CD4-positive, CD25-positive, alpha-beta regulatory T cell (primary cell): ENCODE data around the gene TRAPPC12. TPM values are rescaled to one million over a fixed set of nuclear protein-coding genes. Genes with fewer than 3 reads are reported as not detected.

ENCODE experiments used
- ATAC-seq, 2 donors: fragments of 150-1000 bp; cut with Tn5 transposase; one replicate each; pipeline ENCODE4 v1.10.0; 2021; ENCODE audit warnings: low read depth in 2 of 2, moderate number of reproducible peaks in 2 of 2, moderate library complexity in 1 of 2
- DNase-seq, 3 donors: peaks; one replicate each; pipeline versions ENCODE4 v3.0.0 to v3.0.0-alpha.2; 2012 to 2022; ENCODE audit warnings: mixed read lengths in 1 of 3
- H3K27ac ChIP-seq: one replicate; pipeline ENCODE4 v1.7.0; 2013; ENCODE audit warnings: mild to moderate bottlenecking, low read length; ENCODE audit not compliant: insufficient read depth, poor library complexity, severe bottlenecking
- H3K27me3 ChIP-seq: one replicate; pipeline ENCODE4 v1.7.0; 2013; ENCODE audit warnings: low read length; ENCODE audit not compliant: control insufficient read depth, insufficient read depth
- H3K36me3 ChIP-seq: one replicate; pipeline ENCODE4 v1.7.0; 2013; ENCODE audit warnings: mild to moderate bottlenecking, low read length, moderate library complexity; ENCODE audit not compliant: control insufficient read depth, insufficient read depth
- H3K4me1 ChIP-seq: 2 replicates; pipeline ENCODE4 v1.7.0; 2013; ENCODE audit warnings: mild to moderate bottlenecking, low read length; ENCODE audit not compliant: insufficient read depth, control insufficient read depth, poor library complexity, severe bottlenecking
- H3K4me3 ChIP-seq: one replicate; pipeline ENCODE4 v1.7.0; 2013; ENCODE audit warnings: low read depth, mild to moderate bottlenecking, low read length, moderate library complexity
- H3K9me3 ChIP-seq, 2 experiments: 1 replicate in 1 of 2; 2 replicates in 1 of 2; pipeline ENCODE4 v1.7.0; 2013; ENCODE audit warnings: low read length in 2 of 2, mild to moderate bottlenecking in 1 of 2, moderate library complexity in 1 of 2; ENCODE audit not compliant: control insufficient read depth in 2 of 2
- H3K27ac Mint-ChIP-seq, 3 donors: one replicate each; pipeline ENCODE4 v1.8.0; 2020 to 2022; ENCODE audit warnings: mild to moderate bottlenecking in 3 of 3, mixed read lengths in 3 of 3, moderate library complexity in 2 of 3
- H3K27me3 Mint-ChIP-seq: one replicate; pipeline ENCODE4 v1.8.0; 2022; ENCODE audit warnings: mild to moderate bottlenecking, mixed read lengths
- H3K36me3 Mint-ChIP-seq: one replicate; pipeline ENCODE4 v1.8.0; 2020; ENCODE audit warnings: mixed read lengths
- H3K4me1 Mint-ChIP-seq, 4 donors: one replicate each; pipeline ENCODE4 v1.8.0; 2020 to 2022; ENCODE audit warnings: mixed read lengths in 4 of 4, mild to moderate bottlenecking in 1 of 4
- H3K4me3 Mint-ChIP-seq, 4 donors: one replicate each; pipeline ENCODE4 v1.8.0; 2020 to 2022; ENCODE audit warnings: mild to moderate bottlenecking in 4 of 4, mixed read lengths in 4 of 4, moderate library complexity in 3 of 4
- H3K9me3 Mint-ChIP-seq, 7 donors: one replicate each; pipeline ENCODE4 v1.8.0; 2020 to 2022; ENCODE audit warnings: mixed read lengths in 7 of 7, mild to moderate bottlenecking in 3 of 7, moderate library complexity in 2 of 7
- polyA plus RNA-seq, 4 donors: library from polyadenylated mRNA; unstranded; fragments of 300-500 nt; fragmentation: Illumina TruSeq; gene quantifications; one replicate each; pipeline ENCODE4 v1.2.3, GENCODE V29; 2021
- total RNA-seq: library from RNA; stranded (reverse); gene quantifications from one replicate; pipeline ENCODE4 v1.2.3, GENCODE V29; 2022

Gene TRAPPC12
- total and polyA plus RNA-seq, 5 donors from 2014 or later: 30.5 to 97.3 (median 34.2) TPM

GRCh38 chr2:3430172-3430571, 50.7 kb downstream of the TRAPPC12 start:
- peak overlapping the region in 1 of 3 donors; percentile 14 for H3K27ac Mint-ChIP-seq

GRCh38 chr2:3430740-3431490, 51.4 kb downstream of the TRAPPC12 start:
- H3K36me3 ChIP-seq: peaks cover 63% of the 10 kb centered on the region
- DNase-seq: no peak
- no peaks in the 10 kb centered on the region for H3K9me3 Mint-ChIP-seq
- H3K9me3 ChIP-seq: no peaks in the 10 kb centered on the region
- H3K4me1 Mint-ChIP-seq: peaks cover 0 to 12% (median 2%) of the 10 kb centered on the region in 4 donors
- H3K27ac Mint-ChIP-seq: no peak overlapping the region
- no peak overlapping the region for H3K27ac ChIP-seq
- H3K36me3 Mint-ChIP-seq: peaks cover 28% of the 10 kb centered on the region
- ATAC-seq: no peak
- no peaks in the 10 kb centered on the region for H3K4me1 ChIP-seq
- no peaks in the 10 kb centered on the region for H3K27me3 ChIP-seq
- no peak overlapping the region for H3K4me3 ChIP-seq
- H3K27me3 Mint-ChIP-seq: no peaks in the 10 kb centered on the region
- no peak overlapping the region for H3K4me3 Mint-ChIP-seq

More at GRCh38 chr2:3430172-3430571, 50.7 kb downstream of the TRAPPC12 start:
- Mint-ChIP-seq H3K36me3 (peaks cover 32% of the 10 kb centered on the region), H3K4me3 (no peak overlapping the region), H3K4me1 (peaks cover 0 to 12% (median 2%) of the 10 kb centered on the region in 4 donors), H3K27me3 (no peaks in the 10 kb centered on the region), H3K9me3 (no peaks in the 10 kb centered on the region)
- no peaks in the 10 kb centered on the region for H3K27me3 ChIP-seq
- no peak overlapping the region for H3K27ac ChIP-seq
- no peak overlapping the region for H3K4me3 ChIP-seq
- peaks cover 67% of the 10 kb centered on the region for H3K36me3 ChIP-seq
- H3K4me1 ChIP-seq: no peaks in the 10 kb centered on the region
- ATAC-seq (no peak), DNase-seq (no peak)
- no peaks in the 10 kb centered on the region for H3K9me3 ChIP-seq

GRCh38 chr2:3432067-3432466, 52.6 kb downstream of the TRAPPC12 start:
- Mint-ChIP-seq H3K4me3 (no peak overlapping the region), H3K9me3 (no peaks in the 10 kb centered on the region), H3K4me1 (peaks cover 0 to 12% (median 2%) of the 10 kb centered on the region in 4 donors), H3K27ac (no peak overlapping the region), H3K27me3 (no peaks in the 10 kb centered on the region), H3K36me3 (peaks cover 28% of the 10 kb centered on the region)
- no peak overlapping the region for H3K4me3 ChIP-seq
- H3K4me1 ChIP-seq: no peaks in the 10 kb centered on the region
- peaks cover 52% of the 10 kb centered on the region for H3K36me3 ChIP-seq
- ATAC-seq (no peak), DNase-seq (no peak)
- no peak overlapping the region for H3K27ac ChIP-seq
- H3K27me3 ChIP-seq: no peaks in the 10 kb centered on the region
- H3K9me3 ChIP-seq: no peaks in the 10 kb centered on the region

- Histone ChIP-seq H3K36me3 (peaks cover 45% of the 10 kb centered on the region), H3K27ac (no peak overlapping the region), H3K4me1 (no peaks in the 10 kb centered on the region), H3K9me3 (no peaks in the 10 kb centered on the region), H3K4me3 (no peak overlapping the region), H3K27me3 (no peaks in the 10 kb centered on the region)
- Mint-ChIP-seq H3K9me3 (no peaks in the 10 kb centered on the region), H3K27me3 (no peaks in the 10 kb centered on the region), H3K4me1 (peaks cover 0 to 11% (median 2%) of the 10 kb centered on the region in 4 donors), H3K4me3 (no peak overlapping the region), H3K27ac (no peak overlapping the region), H3K36me3 (peaks cover 28% of the 10 kb centered on the region)
- ATAC-seq (no peak), DNase-seq (no peak)
Measured at GRCh38 chr2:3432693-3433338, 53.3 kb downstream of the TRAPPC12 start.

- Mint-ChIP-seq H3K4me3 (no peak overlapping the region), H3K4me1 (peaks cover 0 to 7% (median 2%) of the 10 kb centered on the region in 4 donors), H3K36me3 (peaks cover 28% of the 10 kb centered on the region), H3K27me3 (no peaks in the 10 kb centered on the region), H3K9me3 (no peaks in the 10 kb centered on the region), H3K27ac (no peak overlapping the region)
- peaks cover 44% of the 10 kb centered on the region for H3K36me3 ChIP-seq
- H3K4me1 ChIP-seq: no peaks in the 10 kb centered on the region
- H3K27ac ChIP-seq: no peak overlapping the region
- H3K27me3 ChIP-seq: no peaks in the 10 kb centered on the region
- H3K9me3 ChIP-seq: no peaks in the 10 kb centered on the region
- DNase-seq: no peak
- no peak overlapping the region for H3K4me3 ChIP-seq
- ATAC-seq: no peak
Measured at GRCh38 chr2:3433339-3433699, 53.8 kb downstream of the TRAPPC12 start.

- Mint-ChIP-seq H3K9me3 (no peaks in the 10 kb centered on the region), H3K27ac (no peak overlapping the region)
- ATAC-seq: no peak
Measured at GRCh38 chr2:3433776-3434400, 54.4 kb downstream of the TRAPPC12 start.

GRCh38 chr2:3434654-3435053, 55.2 kb downstream of the TRAPPC12 start:
- no peaks in the 10 kb centered on the region for H3K9me3 ChIP-seq
- H3K27ac Mint-ChIP-seq: peak overlapping the region in 1 of 3 donors; percentile 57
- ATAC-seq: no peak
- no peaks in the 10 kb centered on the region for H3K27me3 Mint-ChIP-seq
- H3K27me3 ChIP-seq: no peaks in the 10 kb centered on the region
- no peak overlapping the region for H3K4me3 Mint-ChIP-seq
- peaks cover 20% of the 10 kb centered on the region for H3K36me3 Mint-ChIP-seq
- H3K4me1 ChIP-seq: no peaks in the 10 kb centered on the region
- peaks cover 37% of the 10 kb centered on the region for H3K36me3 ChIP-seq
- H3K27ac ChIP-seq: no peak overlapping the region
- H3K4me3 ChIP-seq: no peak overlapping the region
- peaks cover 4 to 9% (median 8%) of the 10 kb centered on the region in 4 donors for H3K4me1 Mint-ChIP-seq
- DNase-seq: no peak
- H3K9me3 Mint-ChIP-seq: no peaks in the 10 kb centered on the region

More at GRCh38 chr2:3433776-3434400, 54.4 kb downstream of the TRAPPC12 start:
- Mint-ChIP-seq H3K27me3 (no peaks in the 10 kb centered on the region), H3K4me1 (peaks cover 2 to 11% (median 3%) of the 10 kb centered on the region in 4 donors), H3K36me3 (peaks cover 26% of the 10 kb centered on the region), H3K4me3 (no peak overlapping the region)
- H3K27ac ChIP-seq: no peak overlapping the region
- H3K36me3 ChIP-seq: peaks cover 44% of the 10 kb centered on the region
- no peaks in the 10 kb centered on the region for H3K27me3 ChIP-seq
- no peak overlapping the region for H3K4me3 ChIP-seq
- H3K9me3 ChIP-seq: no peaks in the 10 kb centered on the region
- no peak for DNase-seq
- H3K4me1 ChIP-seq: no peaks in the 10 kb centered on the region
